CD4-positive, alpha-beta T cell treated with Interferon gamma for 1 hour (primary cell): Measurements from ENCODE around the gene NR6A1.

Experiments
- DNase-seq: peaks from one replicate; pipeline ENCODE4 v3.0.0-alpha.2; 2020

The NR6A1 gene

GRCh38 chr9:124602632-124603031 lies 168.5 kb downstream of the NR6A1 start:
- no peak for DNase-seq

- DNase-seq: no peak
Measured at GRCh38 chr9:124602204-124602603, 168.9 kb downstream of the NR6A1 start.

- DNase-seq: no peak
Measured at GRCh38 chr9:124600407-124600806, 170.7 kb downstream of the NR6A1 start.

DNA sequence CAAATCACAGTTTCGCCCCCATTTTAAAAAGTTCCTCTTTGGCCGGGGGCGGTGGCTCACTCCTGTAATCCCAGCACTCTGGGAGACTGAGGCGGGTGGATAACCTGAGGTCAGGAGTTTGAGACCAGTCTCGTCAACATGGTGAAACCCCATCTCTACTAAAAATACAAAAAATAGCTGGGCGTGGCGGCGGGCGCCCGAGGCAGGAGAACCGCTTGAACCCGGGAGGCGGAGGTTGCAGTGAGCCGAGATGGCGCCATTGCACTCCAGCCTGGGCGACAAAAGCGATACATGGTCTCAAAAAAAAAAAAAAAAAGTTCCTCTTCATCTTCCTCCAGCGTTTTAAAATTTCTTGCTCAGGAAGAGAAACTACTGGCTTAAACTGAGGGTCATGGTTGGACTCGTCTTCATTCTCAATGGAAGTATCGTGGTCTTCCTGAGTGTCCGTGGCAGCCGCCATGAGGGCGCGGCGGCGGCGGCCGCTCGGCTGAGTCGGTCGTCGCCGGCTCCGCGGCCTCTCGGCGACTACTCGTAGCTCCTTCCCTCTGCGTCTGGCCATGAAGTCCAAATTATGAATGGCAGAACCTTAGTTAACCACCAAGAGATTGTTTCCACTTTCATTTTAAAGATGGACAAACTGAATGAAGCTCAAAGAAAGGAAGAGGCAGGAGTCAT lies 171.9 kb downstream of the NR6A1 start:
- DNase-seq: no peak

- DNase-seq: no peak
Measured at GRCh38 chr9:124598048-124598447, 173.1 kb downstream of the NR6A1 start.

DNA sequence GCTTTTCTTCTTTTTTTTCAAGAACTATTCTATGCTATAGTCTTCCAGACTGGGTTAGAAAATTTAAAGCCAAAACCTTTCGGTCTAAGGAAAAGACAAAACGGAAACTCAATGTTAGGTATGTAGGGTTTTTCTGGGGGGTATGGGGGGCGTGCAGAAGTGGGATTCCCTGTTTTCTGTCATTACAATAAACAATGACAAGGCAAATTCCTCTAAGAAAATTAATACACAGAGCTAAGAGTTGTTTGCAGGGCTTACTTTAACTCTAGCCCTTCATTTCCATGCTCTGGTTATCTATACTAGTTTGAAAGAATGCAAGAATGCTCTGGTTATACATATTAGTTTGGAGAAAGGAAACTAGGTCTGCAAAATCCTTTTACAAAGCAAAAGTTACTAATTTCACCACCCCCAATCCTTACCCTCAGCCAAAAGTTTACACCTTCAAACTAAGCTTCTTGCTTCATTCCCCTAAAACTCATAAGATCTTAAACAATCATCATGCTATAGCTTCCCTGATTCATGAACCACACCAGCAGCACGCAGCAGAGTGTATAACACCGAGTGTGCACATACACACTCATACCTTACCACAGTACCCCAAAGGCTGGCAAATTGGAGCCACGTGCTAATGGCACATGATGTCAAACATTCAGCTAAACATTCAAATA lies 174.8 kb downstream of the NR6A1 start:
- no peak for DNase-seq

DNA sequence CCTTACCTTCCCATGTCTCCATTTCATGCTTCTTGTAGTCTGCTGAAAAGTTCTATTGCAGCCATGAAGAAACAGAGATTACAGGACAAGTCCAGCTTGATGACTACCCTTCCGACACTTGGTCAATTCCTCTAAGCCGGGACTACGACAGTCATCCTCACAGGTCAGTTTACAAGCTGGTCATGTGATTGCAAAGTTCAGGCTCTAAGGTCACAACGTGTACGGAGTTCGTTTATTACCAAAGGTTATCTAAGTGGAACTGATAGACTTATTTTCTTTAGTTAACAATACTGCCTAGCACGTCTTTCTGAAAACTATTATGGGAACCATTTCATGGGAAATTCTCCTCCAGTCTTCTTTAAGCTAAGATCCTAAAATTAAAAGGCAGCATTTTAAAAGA lies 175.4 kb downstream of the NR6A1 start:
- DNase-seq: no peak

DNA sequence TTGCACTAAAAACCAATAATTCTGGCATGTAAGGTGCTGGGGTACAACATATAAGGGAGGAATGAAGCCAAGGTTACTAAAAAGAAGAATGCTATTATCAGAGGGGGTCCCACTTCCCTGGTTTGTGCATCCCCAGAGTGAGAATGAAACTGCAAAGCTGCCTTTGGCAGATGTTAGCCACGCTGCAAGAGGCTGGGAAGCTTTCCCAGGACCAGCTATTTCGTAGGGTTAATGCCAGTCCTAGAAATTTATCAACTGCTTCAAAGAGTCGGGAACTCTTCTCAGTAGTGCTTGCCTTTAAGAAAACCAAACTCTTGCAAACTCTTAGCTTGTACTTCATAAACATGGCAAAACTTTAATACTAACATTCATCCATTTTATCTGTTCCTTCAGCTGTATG lies 176.4 kb downstream of the NR6A1 start:
- no peak for DNase-seq

- no peak for DNase-seq
Measured at GRCh38 chr9:124594225-124594624, 176.9 kb downstream of the NR6A1 start.

- no peak for DNase-seq
Measured at GRCh38 chr9:124593651-124594058, 177.5 kb downstream of the NR6A1 start.

DNA sequence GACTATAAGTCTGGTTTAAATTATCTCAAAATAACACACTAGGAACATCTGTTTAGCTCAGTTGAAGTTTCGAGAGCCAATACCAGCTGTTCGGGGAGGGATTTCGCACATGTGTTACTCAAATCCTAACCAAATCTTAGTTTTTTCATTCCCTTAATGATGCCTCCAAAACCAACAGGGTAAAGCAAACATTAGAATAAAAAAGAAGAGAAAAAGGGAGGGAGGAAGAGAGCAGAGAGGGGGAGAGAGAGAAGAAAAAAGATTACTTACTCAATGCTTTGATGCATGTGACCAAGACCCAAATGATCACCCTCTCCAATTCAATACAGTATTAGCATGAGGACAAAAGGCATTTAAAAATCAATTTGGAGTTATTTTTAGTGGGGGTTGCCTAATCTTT lies 177.9 kb downstream of the NR6A1 start:
- DNase-seq: no peak

DNA sequence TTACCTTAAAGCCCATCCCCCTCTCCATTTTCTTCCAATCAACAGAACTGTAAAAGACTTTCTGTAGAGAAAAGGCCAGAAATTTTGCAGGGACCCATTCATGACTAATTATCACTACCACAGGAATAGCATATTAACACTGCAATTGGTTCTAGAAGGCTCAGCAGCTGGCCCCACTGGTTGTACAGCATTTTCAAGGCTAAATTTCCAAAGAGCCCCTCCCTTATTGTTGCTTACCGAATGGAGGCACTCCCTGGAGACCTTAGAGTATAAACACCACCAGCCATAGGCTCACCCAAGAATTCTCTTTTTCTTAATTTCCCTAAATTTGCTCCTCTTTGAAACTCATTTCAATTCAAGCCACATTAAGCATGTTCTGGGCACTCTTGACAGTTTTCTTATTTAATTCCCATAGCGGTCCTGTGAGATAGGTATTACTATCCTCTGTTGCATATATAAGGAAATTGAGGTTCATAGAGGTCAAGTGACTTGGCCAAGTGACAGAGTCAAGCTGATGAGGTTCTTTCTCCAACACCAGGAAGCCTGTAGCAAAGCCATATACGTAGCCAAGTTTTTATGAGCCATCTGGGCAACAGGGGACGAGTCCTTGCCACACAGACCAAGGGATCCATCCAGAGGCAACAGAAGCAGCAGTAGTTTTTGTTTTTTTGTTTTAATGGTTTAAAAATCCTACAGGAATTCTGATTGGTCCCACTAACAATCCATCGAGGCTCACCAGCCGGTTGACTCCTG lies 180.0 kb downstream of the NR6A1 start:
- DNase-seq: no peak

- no peak for DNase-seq
Measured at GRCh38 chr9:124584631-124585030, 186.5 kb downstream of the NR6A1 start.

DNA sequence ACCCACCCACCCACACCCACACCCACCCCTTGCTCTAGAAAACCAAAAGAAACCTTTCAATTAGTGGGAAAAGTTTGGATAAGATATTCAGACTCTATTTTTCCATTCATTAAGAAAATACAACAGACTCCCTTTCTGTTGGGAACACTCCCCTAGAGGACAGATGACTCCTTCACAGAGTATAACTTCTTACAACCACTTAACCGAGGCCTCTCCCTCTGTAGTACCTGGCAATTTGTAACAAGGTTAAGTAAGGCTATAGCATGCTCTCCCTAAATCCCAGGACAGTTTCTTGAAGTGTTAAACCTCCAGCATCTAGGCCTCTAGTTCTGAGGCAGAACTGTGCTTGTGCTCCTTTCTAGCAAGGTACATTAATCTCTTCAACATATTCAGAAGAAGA lies 188.0 kb downstream of the NR6A1 start:
- DNase-seq: no peak

DNA sequence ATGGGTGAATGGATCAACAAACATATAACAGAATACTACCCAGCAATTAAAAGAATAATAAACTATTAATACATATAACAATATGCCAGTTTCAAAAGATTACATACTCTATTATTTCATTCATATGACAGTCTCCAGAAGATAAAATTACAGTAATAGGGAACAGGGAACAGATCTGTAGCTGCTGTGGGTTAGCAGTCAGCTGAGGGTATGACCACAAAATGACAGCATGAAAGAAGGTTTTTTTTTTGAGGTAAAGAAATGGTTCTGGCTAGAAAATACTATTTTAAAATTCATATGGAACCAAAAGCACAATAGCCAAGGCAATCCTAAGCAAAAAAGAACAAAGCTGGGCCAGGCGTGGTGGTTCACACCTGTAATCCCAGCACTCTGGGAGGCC lies 190.9 kb downstream of the NR6A1 start:
- DNase-seq: no peak

- no peak for DNase-seq
Measured at GRCh38 chr9:124576751-124577150, 194.4 kb downstream of the NR6A1 start.

GRCh38 chr9:124574534-124575375 lies 196.4 kb downstream of the NR6A1 start:
- DNase-seq: no peak

DNA sequence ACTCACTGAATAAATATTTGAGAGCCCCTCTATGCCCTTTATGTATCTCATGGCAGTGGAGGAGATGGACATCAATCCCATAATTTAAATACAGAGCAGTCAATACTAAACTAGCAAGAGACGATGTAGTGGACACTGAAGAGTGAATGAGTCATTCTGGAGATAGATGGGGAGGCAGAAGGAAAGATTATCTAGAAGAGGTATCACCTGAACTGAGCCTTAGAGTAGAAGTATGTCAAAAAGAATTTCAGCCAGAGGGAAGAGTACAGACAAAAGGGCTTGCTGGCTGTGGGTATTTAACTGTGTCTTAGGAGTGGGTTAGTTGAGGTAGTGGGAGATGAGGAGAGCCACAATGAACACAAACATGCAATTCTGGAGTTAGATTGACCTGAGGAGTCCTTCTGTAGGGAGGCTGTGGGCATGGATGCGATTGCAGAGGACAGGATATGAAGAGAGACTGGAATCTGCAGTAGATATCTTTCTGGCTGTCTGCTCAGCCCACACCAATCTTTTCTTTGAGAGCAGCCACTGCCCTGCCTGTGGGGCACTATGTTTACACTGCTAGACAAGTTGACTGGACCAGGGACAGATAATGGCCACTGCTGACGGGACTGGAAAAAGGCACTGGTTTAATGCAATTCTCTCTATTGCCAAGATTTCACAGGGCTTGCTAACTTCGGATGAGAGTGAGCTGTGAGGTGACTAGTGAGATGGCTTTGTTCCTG lies 200.0 kb downstream of the NR6A1 start:
- DNase-seq: no peak

DNA sequence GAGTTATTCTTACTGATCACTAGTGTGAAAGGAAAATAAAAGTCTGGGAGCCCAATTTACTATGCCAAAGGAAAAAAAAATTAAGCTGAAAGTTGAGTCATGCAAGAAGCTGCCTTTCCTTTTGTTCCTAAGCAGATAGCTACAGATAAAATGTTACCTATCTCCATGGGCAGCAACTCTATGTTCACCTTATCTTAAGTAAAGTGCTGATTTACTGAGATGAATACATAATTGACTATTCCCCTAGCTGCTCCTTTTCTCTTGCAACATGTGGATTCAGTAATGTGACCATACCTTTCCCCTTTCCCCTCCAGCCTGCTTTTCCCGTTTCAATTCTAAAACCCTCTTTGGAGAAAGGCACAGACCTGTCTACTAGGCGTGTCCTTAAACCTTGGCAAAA lies 201.2 kb downstream of the NR6A1 start:
- DNase-seq: no peak

DNA sequence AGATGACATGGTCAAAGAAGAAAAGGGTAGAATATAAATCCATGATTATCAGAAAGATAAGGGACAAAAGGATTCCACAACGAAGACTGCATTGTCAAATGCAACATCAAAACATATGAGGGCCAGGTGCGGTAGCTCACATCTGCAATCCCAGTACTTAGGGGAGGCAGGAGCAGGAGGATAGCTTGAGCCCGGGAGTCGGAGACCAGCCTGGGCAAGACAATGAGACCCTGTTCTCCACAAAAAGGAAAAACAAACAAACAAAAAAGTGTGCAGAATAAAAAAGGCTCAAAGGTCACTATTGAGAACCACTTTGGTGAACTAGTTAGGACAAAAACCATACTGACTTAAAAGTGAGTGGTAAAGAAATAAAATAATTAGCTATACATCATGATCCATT lies 203.7 kb downstream of the NR6A1 start:
- DNase-seq: no peak

DNA sequence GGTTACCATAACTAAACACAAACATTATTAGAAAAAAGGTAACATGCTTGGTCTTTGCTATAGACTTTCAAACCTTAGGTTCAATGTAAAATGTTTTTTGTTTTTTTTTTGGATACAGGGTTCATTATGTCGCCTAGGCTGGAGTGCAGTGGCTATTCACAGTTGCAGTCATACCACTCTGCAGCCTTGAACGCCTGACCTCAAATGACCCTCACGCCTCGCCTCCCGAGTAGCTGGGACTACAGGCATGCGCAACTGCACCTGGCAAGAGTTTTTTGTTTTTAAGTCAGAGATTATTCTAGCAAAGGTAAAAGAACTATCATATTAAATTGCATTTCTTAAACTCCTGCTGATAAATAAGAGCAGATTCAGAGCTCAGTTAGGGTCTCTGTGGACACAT lies 208.8 kb downstream of the NR6A1 start:
- DNase-seq: no peak

DNA sequence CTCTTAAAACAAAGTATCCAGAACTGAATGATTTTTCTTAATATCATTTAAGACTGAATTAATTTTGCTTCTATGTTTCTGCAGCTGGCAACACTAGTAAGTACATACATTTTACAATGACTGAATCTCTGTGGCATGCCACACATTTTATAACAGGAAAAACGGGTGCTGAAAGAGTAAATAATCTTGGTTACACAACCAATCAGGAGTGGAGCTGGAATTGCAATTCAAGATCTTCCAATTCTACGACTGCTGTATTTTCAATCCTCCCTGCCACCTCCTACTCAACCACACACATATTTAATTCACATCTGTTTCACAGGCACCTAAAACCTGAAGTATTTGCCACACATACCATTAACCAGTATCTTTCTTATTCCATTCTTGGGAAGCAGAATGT lies 211.2 kb downstream of the NR6A1 start:
- no peak for DNase-seq
